WTC11 (cell line): ENCODE results near the gene GLTPD2.

Experiments
- ATF3 ChIP-seq: sonication (generic); formaldehyde crosslinking; conservative IDR thresholded peaks from 2 replicates; pipeline ENCODE4 v1.8.1; 2022; ENCODE audit warnings: mild to moderate bottlenecking, missing genetic modification reagents
- FOXJ3 ChIP-seq: sonication (generic); formaldehyde crosslinking; IDR thresholded peaks from 2 replicates; pipeline ENCODE4 v1.9.0; 2021; ENCODE audit warnings: missing genetic modification reagents, mild to moderate bottlenecking, borderline replicate concordance
- JUN ChIP-seq: sonication (generic); formaldehyde crosslinking; IDR thresholded peaks from 2 replicates; pipeline ENCODE4 v1.8.0; 2023; ENCODE audit warnings: mild to moderate bottlenecking, missing genetic modification reagents
- SP1 ChIP-seq: sonication (generic); formaldehyde crosslinking; conservative IDR thresholded peaks from 2 replicates; pipeline ENCODE4 v1.8.1; 2022; ENCODE audit warnings: missing genetic modification reagents
- TCF7 ChIP-seq: sonication (generic); formaldehyde crosslinking; IDR thresholded peaks from 2 replicates; pipeline ENCODE4 v1.8.0; 2022; ENCODE audit warnings: mild to moderate bottlenecking, low read depth, missing genetic modification reagents, moderate library complexity
- TEAD4 ChIP-seq: sonication (generic); formaldehyde crosslinking; IDR thresholded peaks from 2 replicates; pipeline ENCODE4 v1.8.0; 2022; ENCODE audit warnings: mild to moderate bottlenecking, missing genetic modification reagents
- ZNF281 ChIP-seq: sonication (generic); formaldehyde crosslinking; IDR thresholded peaks from 2 replicates; pipeline ENCODE4 v1.8.0; 2023; ENCODE audit warnings: mild to moderate bottlenecking, missing genetic modification reagents
- TF ChIP-seq, protein P1 (sequence below): sonication (generic); formaldehyde crosslinking; IDR thresholded peaks from 2 replicates; pipeline ENCODE4 v1.8.0; 2023; ENCODE audit warnings: missing genetic modification reagents
- TF ChIP-seq, protein P2 (sequence below): fragments of 200-600 bp; IDR thresholded peaks from 2 replicates; pipeline ENCODE4 v1.8.0; 2022; ENCODE audit warnings: antibody characterized with exemption
- TF ChIP-seq, protein P3 (sequence below): sonication (generic); formaldehyde crosslinking; IDR thresholded peaks from 2 replicates; pipeline ENCODE4 v1.8.1; 2023; ENCODE audit warnings: mild to moderate bottlenecking, missing genetic modification reagents, moderate library complexity
- TF ChIP-seq, protein P4 (sequence below): sonication (generic); formaldehyde crosslinking; IDR thresholded peaks from 2 replicates; pipeline ENCODE4 v1.8.1; 2023; ENCODE audit warnings: mild to moderate bottlenecking, missing genetic modification reagents, moderate library complexity
- TF ChIP-seq, protein P5 (sequence below): sonication (generic); formaldehyde crosslinking; IDR thresholded peaks from 2 replicates; pipeline ENCODE4 v1.8.1; 2022; ENCODE audit warnings: mild to moderate bottlenecking, moderate library complexity, missing genetic modification reagents

DNA sequence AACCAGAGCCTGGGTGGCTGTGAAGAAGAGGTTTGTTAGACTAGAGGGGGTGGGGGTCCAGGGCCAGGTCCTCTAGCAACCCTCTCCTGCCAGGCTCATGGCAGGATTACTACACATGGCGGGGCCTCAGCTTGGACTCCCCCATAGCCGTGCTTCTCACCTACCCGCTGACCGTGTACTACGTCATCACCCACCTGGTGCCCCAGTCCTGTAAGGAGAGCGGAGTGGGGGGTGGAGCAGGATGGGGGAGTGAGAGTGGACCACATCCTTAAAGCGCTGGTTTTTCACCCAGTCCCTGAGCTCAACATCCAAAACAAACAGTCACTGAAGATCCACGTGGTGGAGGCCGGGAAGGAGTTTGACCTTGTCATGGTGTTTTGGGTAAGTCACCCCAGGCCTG, 44.9 kb upstream of the GLTPD2 start:
- TF ChIP-seq TCF7 (CRISPR knock-in tag) (no peak), JUN (no peak), ATF3 (CRISPR knock-in tag) (no peak), TEAD4 (CRISPR knock-in tag) (no peak), SP1 (CRISPR knock-in tag) (no peak), ZNF281 (CRISPR knock-in tag) (no peak), FOXJ3 (CRISPR knock-in tag) (no peak)
- TF ChIP-seq, protein P1, sequence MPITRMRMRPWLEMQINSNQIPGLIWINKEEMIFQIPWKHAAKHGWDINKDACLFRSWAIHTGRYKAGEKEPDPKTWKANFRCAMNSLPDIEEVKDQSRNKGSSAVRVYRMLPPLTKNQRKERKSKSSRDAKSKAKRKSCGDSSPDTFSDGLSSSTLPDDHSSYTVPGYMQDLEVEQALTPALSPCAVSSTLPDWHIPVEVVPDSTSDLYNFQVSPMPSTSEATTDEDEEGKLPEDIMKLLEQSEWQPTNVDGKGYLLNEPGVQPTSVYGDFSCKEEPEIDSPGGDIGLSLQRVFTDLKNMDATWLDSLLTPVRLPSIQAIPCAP (CRISPR knock-in tag) = no peak
- TF ChIP-seq, protein P2, sequence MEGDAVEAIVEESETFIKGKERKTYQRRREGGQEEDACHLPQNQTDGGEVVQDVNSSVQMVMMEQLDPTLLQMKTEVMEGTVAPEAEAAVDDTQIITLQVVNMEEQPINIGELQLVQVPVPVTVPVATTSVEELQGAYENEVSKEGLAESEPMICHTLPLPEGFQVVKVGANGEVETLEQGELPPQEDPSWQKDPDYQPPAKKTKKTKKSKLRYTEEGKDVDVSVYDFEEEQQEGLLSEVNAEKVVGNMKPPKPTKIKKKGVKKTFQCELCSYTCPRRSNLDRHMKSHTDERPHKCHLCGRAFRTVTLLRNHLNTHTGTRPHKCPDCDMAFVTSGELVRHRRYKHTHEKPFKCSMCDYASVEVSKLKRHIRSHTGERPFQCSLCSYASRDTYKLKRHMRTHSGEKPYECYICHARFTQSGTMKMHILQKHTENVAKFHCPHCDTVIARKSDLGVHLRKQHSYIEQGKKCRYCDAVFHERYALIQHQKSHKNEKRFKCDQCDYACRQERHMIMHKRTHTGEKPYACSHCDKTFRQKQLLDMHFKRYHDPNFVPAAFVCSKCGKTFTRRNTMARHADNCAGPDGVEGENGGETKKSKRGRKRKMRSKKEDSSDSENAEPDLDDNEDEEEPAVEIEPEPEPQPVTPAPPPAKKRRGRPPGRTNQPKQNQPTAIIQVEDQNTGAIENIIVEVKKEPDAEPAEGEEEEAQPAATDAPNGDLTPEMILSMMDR = no peak
- TF ChIP-seq, protein P3, sequence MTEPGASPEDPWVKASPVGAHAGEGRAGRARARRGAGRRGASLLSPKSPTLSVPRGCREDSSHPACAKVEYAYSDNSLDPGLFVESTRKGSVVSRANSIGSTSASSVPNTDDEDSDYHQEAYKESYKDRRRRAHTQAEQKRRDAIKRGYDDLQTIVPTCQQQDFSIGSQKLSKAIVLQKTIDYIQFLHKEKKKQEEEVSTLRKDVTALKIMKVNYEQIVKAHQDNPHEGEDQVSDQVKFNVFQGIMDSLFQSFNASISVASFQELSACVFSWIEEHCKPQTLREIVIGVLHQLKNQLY (CRISPR knock-in tag) = no peak
- TF ChIP-seq, protein P4, sequence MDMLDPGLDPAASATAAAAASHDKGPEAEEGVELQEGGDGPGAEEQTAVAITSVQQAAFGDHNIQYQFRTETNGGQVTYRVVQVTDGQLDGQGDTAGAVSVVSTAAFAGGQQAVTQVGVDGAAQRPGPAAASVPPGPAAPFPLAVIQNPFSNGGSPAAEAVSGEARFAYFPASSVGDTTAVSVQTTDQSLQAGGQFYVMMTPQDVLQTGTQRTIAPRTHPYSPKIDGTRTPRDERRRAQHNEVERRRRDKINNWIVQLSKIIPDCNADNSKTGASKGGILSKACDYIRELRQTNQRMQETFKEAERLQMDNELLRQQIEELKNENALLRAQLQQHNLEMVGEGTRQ (CRISPR knock-in tag) = no peak
- TF ChIP-seq, protein P5, sequence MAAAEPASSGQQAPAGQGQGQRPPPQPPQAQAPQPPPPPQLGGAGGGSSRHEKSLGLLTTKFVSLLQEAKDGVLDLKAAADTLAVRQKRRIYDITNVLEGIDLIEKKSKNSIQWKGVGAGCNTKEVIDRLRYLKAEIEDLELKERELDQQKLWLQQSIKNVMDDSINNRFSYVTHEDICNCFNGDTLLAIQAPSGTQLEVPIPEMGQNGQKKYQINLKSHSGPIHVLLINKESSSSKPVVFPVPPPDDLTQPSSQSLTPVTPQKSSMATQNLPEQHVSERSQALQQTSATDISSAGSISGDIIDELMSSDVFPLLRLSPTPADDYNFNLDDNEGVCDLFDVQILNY = no peak
